DOHH2 (cell line): ENCODE measurements around the gene TUBB3.

ENCODE experiments used
- CTCF ChIP-seq: fragments of 200-600 bp; sonication (generic); IDR thresholded peaks from one replicate; pipeline ENCODE4 v1.5.1; 2014; ENCODE audit warnings: antibody characterized with exemption, mild to moderate bottlenecking, low read depth, low read length; ENCODE audit not compliant: poor library complexity, severe bottlenecking
- EZH2phosphoT487 ChIP-seq: fragments of 200-600 bp; sonication (generic); IDR thresholded peaks from 2 replicates; pipeline ENCODE4 v1.6.1; 2017; ENCODE audit warnings: borderline replicate concordance, mild to moderate bottlenecking, antibody characterized with exemption, low read length, moderate library complexity, mixed read lengths

GRCh38 chr16:89919535-89920406 lies 3.4 kb upstream of the TUBB3 start:
- TF ChIP-seq EZH2phosphoT487: no peak
- TF ChIP-seq CTCF: no peak
